GM21786 (cell line): ENCODE measurements around the gene MTREX.

ENCODE experiments used
- ATAC-seq: cut with Tn5 transposase; IDR thresholded peaks from one replicate; pipeline ENCODE4 v1.9.1; 2021; ENCODE audit not compliant: unreplicated experiment

The MTREX gene

GRCh38 chr5:55383254-55383653, 75.5 kb downstream of the MTREX start:
- no peak for ATAC-seq

GRCh38 chr5:55384072-55384471, 76.3 kb downstream of the MTREX start:
- ATAC-seq = no peak

GRCh38 chr5:55385227-55385626, 77.4 kb downstream of the MTREX start:
- ATAC-seq = no peak

GRCh38 chr5:55385846-55386245, 78.1 kb downstream of the MTREX start:
- ATAC-seq = no peak

- ATAC-seq = no peak
Observed at GRCh38 chr5:55386356-55386755, 78.6 kb downstream of the MTREX start.

- ATAC-seq = no peak
Observed at GRCh38 chr5:55387865-55388264, 80.1 kb downstream of the MTREX start.

GRCh38 chr5:55391707-55392106, 83.9 kb downstream of the MTREX start:
- no peak for ATAC-seq

GRCh38 chr5:55392669-55393068, 84.9 kb downstream of the MTREX start:
- ATAC-seq = no peak

- ATAC-seq = no peak
Observed at GRCh38 chr5:55393501-55394175, 85.8 kb downstream of the MTREX start.

- no peak for ATAC-seq
Observed at GRCh38 chr5:55402199-55402598, 94.4 kb downstream of the MTREX start.

GRCh38 chr5:55406292-55406691, 98.5 kb downstream of the MTREX start:
- ATAC-seq = no peak

GRCh38 chr5:55407059-55407684, 99.4 kb downstream of the MTREX start:
- no peak for ATAC-seq

- ATAC-seq = no peak
Observed at GRCh38 chr5:55407984-55408383, 100.2 kb downstream of the MTREX start.

- no peak for ATAC-seq
Observed at GRCh38 chr5:55409775-55410174, 102.0 kb downstream of the MTREX start.

- ATAC-seq = no peak
Observed at GRCh38 chr5:55410845-55411244, 103.1 kb downstream of the MTREX start.

- ATAC-seq = no peak
Observed at GRCh38 chr5:55411876-55412275, 104.1 kb downstream of the MTREX start.

- ATAC-seq = no peak
Observed at GRCh38 chr5:55413644-55414043, 105.9 kb downstream of the MTREX start.

- ATAC-seq = no peak
Observed at GRCh38 chr5:55415071-55415470, 107.3 kb downstream of the MTREX start.

GRCh38 chr5:55416306-55416705, 108.5 kb downstream of the MTREX start:
- no peak for ATAC-seq

- ATAC-seq = no peak
Observed at GRCh38 chr5:55418994-55419968, 111.5 kb downstream of the MTREX start.

- ATAC-seq = peak; percentile 86
Observed at GRCh38 chr5:55421074-55421529, 113.3 kb downstream of the MTREX start.

GRCh38 chr5:55426455-55426854, 118.7 kb downstream of the MTREX start:
- no peak for ATAC-seq
